WERI-Rb-1 (cell line): ENCODE measurements around the gene DHX29.

Experiments
- DNase-seq: peaks from one replicate; pipeline ENCODE4 v3.0.0-alpha.2; 2020
- H3K27ac ChIP-seq: fragments of 250-450 bp; sonication (Bioruptor Pico); 2 replicates; pipeline ENCODE4 v1.5.1; 2020; ENCODE audit warnings: mild to moderate bottlenecking, moderate library complexity
- H3K27me3 ChIP-seq: fragments of 250-450 bp; sonication (Bioruptor Pico); 2 replicates; pipeline ENCODE4 v1.5.1; 2021; ENCODE audit warnings: mild to moderate bottlenecking, low read depth, moderate library complexity; ENCODE audit not compliant: insufficient read depth, severe bottlenecking
- H3K36me3 ChIP-seq: fragments of 250-450 bp; sonication (Bioruptor Pico); 2 replicates; pipeline ENCODE4 v1.5.1; 2020; ENCODE audit warnings: mild to moderate bottlenecking, moderate library complexity
- H3K4me3 ChIP-seq: 2 replicates; pipeline ENCODE4 v1.5.1; 2011; ENCODE audit warnings: low read depth, mild to moderate bottlenecking, control low read depth, low read length
- H3K9me3 ChIP-seq: fragments of 250-450 bp; sonication (Bioruptor Pico); 2 replicates; pipeline ENCODE4 v1.5.1; 2021; ENCODE audit warnings: mild to moderate bottlenecking, moderate library complexity; ENCODE audit not compliant: severe bottlenecking
- CTCF ChIP-seq: IDR thresholded peaks from 2 replicates; pipeline ENCODE4 v1.5.1; 2011; ENCODE audit warnings: low read depth, mild to moderate bottlenecking, control low read depth, inconsistent platforms, low read length

The DHX29 gene

GRCh38 chr5:55276771-55277170 lies 30.7 kb downstream of the DHX29 start:
- Histone ChIP-seq H3K27ac (no peak overlapping the region), H3K9me3 (no peaks in the 10 kb centered on the region), H3K4me3 (no peak overlapping the region), H3K27me3 (no peaks in the 10 kb centered on the region), H3K36me3 (peaks cover 68% of the 10 kb centered on the region)
- DNase-seq: no peak
- TF ChIP-seq CTCF: no peak

GRCh38 chr5:55258339-55258738 lies 49.2 kb downstream of the DHX29 start:
- Histone ChIP-seq H3K27me3 (no peaks in the 10 kb centered on the region), H3K36me3 (peaks cover 43% of the 10 kb centered on the region), H3K4me3 (no peak overlapping the region), H3K27ac (no peak overlapping the region), H3K9me3 (no peaks in the 10 kb centered on the region)
- no peak for DNase-seq
- no peak for TF ChIP-seq CTCF

GRCh38 chr5:55254802-55255201 lies 52.7 kb downstream of the DHX29 start:
- DNase-seq: no peak
- Histone ChIP-seq H3K36me3 (peaks cover 16% of the 10 kb centered on the region), H3K4me3 (no peak overlapping the region), H3K9me3 (no peaks in the 10 kb centered on the region), H3K27ac (no peak overlapping the region), H3K27me3 (no peaks in the 10 kb centered on the region)
- no peak for TF ChIP-seq CTCF

- H3K36me3 ChIP-seq: no peaks in the 10 kb centered on the region
- DNase-seq: no peak
- TF ChIP-seq CTCF: no peak
- no peak overlapping the region for H3K27ac ChIP-seq
- H3K27me3 ChIP-seq: no peaks in the 10 kb centered on the region
- peaks cover 10% of the 10 kb centered on the region for H3K9me3 ChIP-seq
- H3K4me3 ChIP-seq: no peak overlapping the region
Observed at GRCh38 chr5:55250064-55250463, 57.4 kb downstream of the DHX29 start.

- Histone ChIP-seq H3K36me3 (no peaks in the 10 kb centered on the region), H3K27ac (no peak overlapping the region), H3K27me3 (no peaks in the 10 kb centered on the region), H3K4me3 (no peak overlapping the region), H3K9me3 (no peaks in the 10 kb centered on the region)
- no peak for DNase-seq
- TF ChIP-seq CTCF: no peak
Observed at GRCh38 chr5:55241746-55242145, 65.7 kb downstream of the DHX29 start.

- no peak overlapping the region for H3K4me3 ChIP-seq
- no peaks in the 10 kb centered on the region for H3K9me3 ChIP-seq
- no peak for TF ChIP-seq CTCF
- no peaks in the 10 kb centered on the region for H3K36me3 ChIP-seq
- DNase-seq: no peak
- H3K27me3 ChIP-seq: peaks cover 23% of the 10 kb centered on the region
- H3K27ac ChIP-seq: no peak overlapping the region
Observed at GRCh38 chr5:55236800-55237199, 70.7 kb downstream of the DHX29 start.
